NCI-H2196 treated with DMSO at 0.1 percent for 48 hours (cell line): ENCODE data around the gene RBMS2.
"Not testable (repeated sequence)": the region's sequence is repeated elsewhere in the genome, so short reads cannot be mapped to it uniquely, and the experiment has no call there.

Experiments used
- DNase-seq: peaks from one replicate; lab custom pipeline; 2025; ENCODE audit not compliant: unreplicated experiment; lab: John Stamatoyannopoulos, UW

RBMS2 gene, protein sequence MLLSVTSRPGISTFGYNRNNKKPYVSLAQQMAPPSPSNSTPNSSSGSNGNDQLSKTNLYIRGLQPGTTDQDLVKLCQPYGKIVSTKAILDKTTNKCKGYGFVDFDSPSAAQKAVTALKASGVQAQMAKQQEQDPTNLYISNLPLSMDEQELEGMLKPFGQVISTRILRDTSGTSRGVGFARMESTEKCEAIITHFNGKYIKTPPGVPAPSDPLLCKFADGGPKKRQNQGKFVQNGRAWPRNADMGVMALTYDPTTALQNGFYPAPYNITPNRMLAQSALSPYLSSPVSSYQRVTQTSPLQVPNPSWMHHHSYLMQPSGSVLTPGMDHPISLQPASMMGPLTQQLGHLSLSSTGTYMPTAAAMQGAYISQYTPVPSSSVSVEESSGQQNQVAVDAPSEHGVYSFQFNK

DNA sequence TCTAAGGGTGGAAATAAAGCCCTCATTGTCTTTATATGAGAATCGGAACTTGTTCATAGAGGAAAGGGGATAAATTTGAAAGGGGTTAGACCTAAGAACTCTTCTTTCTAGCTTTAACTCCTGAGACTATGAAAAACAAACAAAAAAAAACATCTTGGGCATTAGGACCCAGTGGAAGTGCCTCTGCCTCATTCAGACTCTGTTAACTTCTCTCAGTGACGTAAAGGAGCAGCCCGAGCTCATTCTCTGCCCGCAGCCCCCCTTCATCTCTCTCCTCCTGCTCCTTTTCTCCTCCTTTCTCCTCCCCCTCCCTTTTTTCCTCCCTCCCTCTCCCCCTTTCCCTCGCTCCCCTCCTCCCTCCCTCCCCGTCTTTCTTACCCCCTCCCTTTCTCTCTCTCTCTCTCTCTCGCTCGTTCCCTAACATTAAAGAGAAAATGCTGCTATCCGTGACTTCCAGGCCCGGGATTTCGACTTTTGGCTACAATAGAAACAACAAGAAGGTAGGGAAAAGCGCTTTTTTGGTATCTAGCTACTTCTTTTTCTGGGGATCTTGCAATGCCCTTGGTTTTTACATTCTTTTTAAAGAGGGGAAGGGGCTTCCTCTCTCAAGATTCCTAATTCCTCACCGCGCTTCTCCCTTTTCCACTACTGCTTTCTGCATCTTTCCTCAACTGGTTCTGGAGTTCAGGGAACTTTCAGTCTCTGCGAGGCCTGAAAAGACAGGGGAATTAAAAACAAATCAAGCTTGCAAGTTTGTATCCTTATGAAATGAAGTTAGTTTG lies at the start of gene RBMS2:
RBMS2 (plus strand) TSS at position 231 of the 782 bp plus-strand sequence; CDS start at position 435, 204 bp downstream.
- peak; percentile 70 for DNase-seq

DNA sequence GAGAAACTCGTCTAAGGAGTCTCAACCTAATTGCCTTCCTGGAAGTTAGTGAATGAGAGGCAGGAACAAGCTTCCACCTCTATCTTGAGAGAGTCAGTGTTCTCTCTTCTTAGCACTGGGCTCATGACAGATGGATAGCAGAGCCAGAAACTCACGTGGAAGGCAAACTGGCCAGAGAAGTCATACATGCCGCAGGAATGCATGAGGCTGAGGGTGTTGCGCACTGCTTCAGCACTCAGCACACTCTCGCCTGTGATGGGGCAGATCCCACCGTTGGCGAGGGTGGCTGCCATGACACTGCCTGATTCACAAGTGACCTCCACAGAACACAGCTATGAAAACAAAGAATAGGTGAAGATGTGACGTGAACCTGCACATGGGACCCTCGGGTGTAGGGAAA lies 47.2 kb upstream of the RBMS2 start:
- DNase-seq, result no peak

DNA sequence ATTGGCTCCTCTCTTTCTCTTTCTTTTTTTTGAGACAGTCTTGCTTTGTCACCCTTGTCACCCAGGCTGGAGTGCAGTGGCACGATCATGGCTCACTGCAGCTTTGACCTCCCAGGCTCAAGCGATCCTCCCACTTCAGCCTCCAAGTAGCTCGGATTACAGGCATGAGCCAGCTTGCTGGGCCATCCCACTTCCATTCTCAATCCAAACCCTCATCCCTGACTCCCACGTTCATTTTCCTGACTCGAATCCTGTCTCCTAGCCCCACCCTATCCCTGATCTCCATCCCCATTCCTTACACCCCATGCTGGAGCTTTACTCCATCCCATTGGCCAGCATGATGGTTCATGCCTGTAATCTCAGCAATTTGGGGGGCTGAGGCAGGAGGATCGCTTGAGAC lies 45.5 kb upstream of the RBMS2 start:
- DNase-seq, result no peak

DNA sequence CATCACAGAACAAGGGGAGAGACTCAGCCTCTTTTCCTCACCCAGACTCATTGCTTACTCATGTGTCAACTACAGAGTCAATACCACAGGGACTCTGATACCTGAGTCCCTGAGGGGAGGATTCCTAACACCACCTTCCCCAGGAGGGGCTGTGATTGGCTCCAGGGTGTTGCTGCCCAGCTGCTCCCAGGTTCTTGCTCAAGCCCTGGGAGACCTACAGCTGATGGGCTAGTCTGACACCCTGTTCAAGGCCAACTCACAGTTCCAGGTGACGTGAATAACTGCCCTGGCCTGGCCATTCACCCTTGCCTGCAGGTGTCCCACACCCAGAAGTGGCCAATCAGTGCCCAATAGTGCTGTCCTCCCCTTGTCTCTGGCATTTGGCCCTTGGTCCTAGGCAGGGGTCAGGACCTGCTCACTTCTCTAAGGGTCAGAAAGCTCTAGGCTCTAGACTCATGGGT lies 44.6 kb upstream of the RBMS2 start:
- DNase-seq, result no peak

DNA sequence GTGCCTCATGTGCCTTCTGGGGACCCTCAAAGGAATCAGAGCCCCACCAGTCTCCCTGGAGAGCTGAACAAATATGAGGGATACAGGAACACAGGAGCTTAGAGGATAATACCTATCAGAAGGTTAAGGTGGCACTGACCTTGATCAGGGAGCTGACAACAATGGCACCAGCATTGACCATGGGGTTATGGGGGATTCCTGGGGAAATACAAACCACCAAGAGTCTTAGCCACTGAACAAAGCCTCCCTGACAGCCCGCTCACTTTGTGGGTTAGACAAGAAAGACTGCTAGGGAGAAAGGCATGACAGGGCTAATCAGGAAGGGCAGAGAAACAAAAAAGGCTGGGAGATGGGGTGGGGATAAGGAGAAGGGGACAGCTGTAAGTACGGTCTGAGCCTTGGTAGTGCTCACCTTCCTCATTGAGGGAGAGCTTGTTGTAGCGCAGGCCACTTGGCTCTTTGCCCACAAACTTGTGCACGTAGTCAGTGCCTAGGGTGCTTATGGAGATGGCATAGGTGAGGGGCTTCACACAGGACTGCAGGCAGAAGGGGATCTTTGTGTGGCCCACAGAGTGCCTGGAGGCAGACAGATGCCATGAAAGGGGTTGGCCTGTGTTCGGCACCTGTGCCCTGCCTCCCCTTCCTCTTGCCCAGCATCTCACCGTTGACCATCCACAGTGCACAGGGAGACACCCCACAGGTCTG lies 43.9 kb upstream of the RBMS2 start:
- no peak for DNase-seq

DNA sequence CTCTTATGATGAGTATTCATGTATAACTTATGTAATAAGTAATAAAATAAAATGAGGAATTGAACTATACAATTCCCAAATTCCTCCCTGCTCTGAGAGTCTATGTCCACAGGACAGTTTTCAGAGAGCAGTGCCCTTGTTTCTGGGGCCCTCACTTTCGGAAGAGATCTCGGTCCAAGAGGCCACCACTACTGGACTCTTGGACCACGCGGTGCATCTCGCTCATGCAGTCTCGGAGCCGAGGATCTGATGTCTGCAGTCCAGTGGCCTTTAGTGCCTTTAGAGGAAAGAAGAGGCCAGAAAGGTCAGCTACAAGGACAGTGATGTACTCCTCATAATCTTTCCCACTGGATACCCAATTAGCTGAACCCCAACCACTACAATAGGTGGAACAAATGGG lies 42.0 kb upstream of the RBMS2 start:
- DNase-seq, result no peak

DNA sequence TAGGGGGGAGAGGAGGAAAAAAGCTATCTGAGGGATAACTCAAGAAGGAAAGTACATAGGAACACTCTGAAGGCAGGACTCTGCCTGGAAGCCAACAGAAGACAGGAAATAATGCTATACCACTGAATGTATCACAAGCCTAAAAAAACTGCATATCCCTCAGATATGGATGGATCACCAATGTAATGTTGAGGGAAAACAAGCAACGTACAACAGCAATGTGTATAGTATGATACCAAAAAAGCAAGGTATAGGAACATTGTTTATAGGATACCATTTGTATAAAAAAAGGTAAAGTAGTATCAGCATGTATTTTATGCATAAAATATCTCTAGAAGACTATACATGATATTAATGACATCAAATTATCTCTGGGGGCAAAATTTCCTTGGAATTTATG lies 37.1 kb upstream of the RBMS2 start:
- DNase-seq, result no peak

DNA sequence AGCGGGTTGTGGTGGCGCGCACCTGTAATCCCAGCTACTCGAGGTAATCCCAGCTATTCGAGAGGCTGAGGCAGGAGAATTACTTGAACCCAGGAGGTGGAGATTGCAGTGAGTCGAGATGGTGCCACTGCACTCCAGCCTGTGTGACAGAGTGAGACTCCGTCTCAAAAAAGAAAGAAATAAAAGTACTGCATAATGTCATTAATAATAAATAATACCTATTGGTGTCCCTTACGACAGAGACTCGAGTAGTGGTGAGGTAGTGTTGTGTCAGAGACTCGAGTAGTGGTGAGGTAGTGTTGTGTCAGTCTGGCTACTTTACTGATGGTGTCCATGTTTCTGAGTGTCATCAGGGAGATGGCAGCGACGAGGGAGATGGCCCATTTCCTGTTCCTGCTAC lies 34.9 kb upstream of the RBMS2 start:
- DNase-seq, result no peak

DNA sequence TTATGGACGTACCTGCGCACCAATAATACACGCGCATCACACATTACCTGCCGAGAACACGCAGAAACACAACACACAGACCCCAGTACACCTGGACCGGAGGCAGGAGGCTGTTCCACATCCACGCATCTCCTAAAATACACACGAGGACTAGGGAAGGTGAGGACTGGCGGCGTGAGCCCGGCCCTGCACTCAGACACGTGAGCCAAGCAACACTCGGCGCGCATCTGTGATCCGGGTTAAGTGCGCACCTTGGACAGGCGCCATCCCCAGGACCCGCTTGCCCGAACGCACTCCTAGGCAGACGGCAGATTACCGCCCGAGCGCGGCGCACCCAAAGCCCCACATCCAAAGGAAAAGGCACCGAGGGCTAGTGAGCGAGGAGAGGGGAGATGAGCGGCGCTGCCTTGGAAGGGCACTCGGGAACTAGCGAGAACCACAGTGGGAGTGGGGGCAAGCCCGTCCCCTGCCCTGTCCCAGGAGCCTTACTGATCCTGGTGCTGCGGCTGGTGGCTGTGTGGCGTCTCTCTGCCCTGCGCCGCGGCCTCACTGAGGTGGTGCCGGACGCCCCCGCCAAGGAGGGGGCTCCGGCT lies 34.1 kb upstream of the RBMS2 start:
- peak; percentile 27 for DNase-seq

DNA sequence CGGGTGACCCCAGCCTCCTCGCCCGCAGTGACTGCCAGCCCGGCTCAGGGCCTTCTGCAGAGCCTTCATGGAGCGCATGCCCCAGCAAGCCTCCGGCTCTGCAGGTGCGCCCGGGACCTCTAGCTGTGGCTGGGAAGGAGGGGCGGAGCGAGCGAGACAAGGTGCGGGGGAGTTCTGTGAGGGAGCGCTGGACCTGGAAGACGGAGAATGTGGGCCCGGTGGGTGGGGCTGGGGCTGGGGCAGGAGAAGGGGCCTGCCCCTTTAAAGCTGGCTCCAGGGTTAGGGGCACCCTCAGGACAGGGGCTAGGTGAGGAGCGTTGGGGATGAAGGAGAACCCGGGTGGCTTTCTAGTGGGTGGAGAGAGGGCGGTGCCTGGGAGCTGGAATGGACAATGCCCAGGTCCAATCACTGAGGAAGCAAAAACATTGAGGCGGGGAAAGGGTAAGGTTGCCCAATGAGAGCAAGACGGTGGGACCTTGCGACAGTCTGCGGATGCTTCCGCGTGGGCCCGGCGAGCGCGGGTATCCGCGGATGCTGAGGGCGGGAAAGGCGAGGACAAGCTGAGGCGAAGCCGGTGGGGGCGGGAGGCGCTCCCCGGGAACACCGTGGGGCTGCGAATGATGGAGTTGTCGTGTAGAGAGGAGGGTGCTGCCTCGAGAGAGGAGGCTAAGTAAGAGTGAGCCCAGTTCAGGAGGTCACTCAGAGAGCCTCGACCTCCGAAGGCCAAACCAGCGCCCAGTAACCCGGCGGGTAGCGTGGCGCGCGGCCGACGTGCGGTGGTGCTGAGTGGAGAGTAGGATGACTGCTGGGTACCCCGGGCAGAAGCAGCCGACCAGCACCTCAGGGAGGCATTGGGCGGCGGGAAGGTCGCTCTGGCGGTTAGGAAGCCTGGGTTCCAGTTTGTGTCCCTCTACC lies 33.3 kb upstream of the RBMS2 start, which contains the start of gene GLS2:
GLS2 (minus strand) TSS at position 121 of the 915 bp plus-strand sequence; CDS start at position 78, 43 bp downstream.
- peak; percentile 90 for DNase-seq

DNA sequence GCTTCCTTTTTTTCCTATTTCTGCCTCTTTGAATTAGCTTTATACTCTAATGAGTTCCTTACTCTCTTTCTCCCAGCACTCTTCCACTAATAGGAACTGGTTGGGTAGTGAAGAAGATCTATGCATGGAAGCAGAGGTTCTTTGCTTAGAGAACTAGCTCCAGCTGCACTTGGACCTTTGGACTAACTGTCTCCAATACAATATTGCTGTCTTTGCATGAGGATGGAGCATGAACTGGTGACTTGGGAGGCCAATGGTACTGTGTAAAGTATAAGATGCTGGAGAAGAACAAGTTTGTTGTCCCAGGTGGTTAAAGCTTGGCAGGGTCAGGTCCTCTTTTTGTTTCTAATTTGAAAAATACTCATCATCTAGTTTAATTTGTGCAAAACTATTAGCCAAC lies 31.3 kb upstream of the RBMS2 start:
- no peak for DNase-seq

DNA sequence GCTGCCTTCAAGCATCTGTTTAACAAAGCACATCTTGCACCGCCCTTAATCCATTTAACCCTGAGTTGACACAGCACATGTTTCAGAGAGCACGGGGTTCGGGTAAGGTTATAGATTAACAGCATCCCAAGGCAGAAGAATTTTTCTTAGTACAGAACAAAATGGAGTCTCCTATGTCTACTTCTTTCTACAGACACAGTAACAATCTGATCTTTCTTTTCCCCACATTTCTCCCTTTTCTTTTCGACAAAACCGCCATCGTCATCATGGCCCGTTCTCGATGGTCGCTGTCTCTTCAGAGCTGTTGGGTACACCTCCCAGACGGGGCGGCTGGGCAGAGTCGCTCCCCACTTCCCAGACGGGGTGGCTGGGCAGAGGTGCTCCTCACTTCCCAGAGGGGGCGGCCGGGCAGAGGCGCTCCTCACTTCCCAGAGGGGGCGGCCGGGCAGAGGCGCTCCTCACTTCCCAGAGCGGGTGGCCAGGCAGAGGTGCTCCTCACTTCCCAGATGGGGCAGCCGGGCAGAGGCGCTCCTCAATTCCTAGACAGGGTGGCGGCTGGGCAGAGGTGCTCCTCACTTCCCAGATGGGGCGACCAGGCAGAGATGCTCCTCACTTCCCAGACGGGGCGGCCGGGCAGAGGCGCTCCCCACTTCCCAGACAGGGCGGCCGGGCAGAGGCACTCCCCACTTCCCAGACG lies 28.1 kb upstream of the RBMS2 start:
- DNase-seq, result not testable (repeated sequence)

DNA sequence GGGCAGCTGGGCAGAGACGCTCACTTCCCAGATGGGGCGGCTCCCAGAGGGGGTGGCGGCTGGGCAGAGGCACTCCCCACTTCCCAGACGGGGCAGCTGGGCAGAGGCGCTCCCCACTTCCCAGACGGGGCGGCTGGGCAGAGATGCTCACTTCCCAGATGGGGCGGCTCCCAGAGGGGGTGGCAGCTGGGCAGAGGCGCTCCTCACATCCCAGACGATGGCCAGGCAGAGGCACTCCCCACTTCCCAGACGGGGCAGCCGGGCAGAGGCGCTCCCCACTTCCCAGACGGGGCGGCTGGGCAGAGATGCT lies 27.6 kb upstream of the RBMS2 start:
- not testable (repeated sequence) for DNase-seq

DNA sequence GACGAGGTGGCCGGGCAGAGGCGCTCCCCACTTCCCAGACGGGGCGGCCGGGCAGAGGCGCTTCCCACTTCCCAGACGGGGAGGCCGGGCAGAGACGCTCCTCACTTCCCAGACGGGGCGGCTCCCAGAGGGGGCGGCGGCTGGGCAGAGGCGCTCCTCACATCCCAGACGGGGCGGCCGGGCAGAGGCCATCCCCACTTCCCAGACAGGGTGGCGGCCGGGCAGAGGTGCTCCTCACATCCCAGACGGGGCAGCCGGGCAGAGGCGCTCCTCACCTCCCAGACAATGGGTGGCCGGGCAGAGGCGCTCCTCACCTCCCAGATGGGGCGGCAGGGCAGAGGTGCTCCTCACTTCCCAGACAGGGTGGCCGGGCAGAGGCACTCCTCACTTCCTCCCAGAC lies 27.1 kb upstream of the RBMS2 start:
- DNase-seq, result not testable (repeated sequence)

DNA sequence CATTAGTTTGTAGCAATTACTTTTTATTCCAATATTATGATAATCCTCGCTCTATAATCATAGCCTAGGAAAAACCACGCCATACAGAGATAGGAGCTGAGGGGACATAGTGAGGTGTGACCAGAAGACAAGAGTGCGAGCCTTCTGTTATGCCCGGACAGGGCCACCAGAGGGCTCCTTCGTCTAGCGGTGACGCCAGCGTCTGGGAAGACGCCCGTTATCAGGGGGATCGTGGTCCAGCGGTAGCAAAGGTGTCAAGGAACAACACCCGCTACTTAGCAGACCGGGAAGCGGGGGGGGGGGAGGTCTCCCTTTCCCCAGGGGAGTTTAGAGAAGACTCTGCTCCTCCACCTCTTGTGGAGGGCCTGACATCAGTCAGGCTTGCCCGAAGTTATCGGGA lies 24.9 kb upstream of the RBMS2 start:
- not testable (repeated sequence) for DNase-seq

DNA sequence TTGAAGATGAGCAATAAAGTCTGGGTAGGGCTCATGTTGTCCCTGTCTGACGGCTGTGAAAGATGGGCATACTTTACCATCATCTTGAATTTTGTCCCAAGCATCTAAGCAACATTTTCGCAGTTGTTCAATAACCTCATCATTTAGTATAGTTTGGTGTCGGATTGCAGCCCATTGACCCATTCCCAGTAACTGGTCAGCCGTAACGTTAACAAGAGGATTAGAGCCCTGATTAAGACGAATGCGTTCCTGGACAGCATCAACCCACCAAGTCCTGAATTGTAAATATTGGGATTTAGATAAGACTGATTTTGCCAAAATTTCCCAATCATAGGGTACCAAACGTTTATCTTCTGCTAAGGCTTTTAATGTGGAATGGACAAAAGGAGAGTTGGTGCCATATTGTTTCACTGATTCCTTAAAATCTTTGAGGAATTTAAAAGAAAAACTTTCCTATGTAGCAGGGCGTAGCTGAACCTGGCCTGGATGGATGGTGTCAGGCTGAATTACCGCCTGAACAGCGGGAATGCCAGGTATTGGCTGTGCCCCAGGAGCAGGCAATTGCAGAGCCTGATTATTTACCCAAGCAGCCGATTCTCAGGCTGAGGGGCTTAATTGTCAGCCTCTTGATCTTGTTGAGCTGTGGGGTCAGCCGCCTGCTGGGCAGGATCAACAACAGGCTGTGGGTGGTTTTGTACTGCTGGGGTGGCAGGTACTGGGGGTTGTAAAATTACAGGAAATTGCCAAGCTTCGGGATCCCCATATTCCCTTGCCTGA lies 23.3 kb upstream of the RBMS2 start:
- DNase-seq, result not testable (repeated sequence)

DNA sequence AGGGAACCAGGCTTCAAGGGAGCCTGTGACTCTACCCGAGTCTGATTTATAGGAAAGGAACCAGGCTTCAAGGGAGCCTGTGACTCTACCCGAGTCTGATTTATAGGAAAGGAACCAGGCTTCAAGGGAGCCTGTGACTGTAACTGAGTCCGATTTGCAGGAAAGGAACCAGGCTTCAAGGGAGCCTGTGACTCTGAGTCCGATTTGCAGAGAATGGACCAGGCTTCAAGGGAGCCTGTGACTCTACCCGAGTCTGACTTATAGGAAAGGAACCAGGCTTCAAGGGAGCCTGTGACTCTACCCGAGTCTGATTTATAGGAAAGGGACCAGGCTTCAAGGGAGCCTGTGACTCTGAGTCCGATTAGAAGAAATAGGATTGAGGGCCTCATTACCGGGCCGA lies 22.2 kb upstream of the RBMS2 start:
- not testable (repeated sequence) for DNase-seq

DNA sequence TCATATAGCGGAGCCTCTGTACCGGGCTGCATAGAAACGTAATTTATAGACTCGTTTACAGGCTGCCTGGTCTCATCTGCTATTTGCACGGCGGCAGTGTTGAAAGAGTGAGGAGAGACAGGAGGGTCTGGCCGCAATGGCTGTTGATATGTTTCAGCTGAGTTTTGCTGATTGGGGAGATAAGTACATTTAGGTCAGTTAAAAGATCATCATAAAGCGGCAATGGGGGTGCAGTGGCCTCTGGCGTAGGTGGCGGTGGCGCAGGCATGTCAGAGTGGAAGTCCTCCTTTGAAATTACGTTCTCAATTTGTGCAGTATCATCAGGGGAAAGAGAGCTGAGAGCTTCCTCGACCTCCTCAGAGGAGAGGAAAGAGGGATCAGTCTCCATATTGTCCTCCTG lies 21.7 kb upstream of the RBMS2 start:
- DNase-seq, result not testable (repeated sequence)

DNA sequence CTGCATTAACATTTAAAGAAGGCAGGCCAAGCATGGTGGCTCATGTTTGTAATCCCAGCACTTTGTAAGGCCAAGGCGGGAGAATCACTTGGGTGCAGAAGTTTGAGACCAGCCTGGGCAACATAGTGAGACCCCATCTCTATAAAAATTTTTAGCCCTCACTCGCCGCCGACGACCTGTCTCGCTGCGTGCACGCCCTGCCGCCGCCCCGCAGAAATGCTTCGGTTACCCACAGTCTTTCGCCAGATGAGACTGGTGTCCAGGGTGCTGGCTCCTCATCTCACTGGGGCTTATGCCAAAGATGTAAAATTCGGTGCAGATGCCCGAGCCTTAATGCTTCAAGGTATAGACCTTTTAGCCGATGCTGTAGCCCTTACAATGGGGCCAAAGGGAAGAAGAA lies 10.8 kb upstream of the RBMS2 start:
- no peak for DNase-seq
